ENCODE results near the gene DPP10.
A peak's percentile ranks its signal among the peaks of the same experiment; 100 is the strongest.

The DPP10 gene

DNA sequence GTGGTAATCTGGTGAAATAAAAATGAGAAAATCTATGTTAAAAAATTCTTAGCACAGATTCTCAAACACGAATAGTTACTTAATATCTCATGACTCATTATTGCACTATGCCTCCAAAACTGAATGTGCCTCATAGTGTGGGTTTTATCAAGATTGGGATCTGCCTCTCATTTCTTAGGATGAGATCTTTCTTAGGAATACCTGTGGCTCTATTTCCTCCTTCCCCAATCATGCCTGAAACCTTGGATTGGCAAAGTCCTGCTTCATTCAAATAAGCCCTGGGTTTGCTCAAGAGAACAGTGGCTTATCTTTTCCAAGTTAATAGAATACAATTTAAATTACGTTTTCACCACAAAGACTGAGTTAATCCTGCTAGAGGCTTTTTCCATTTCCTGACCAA, 100.3 kb downstream of the DPP10 start:
- H3K27ac ChIP-seq (ENCODE audit: low read length), result no peak overlapping the region
- H3K4me3 ChIP-seq (ENCODE audit: low read length), result no peak overlapping the region
- no peaks in the 10 kb centered on the region for H3K27me3 ChIP-seq (ENCODE audit: control insufficient read depth, insufficient read depth, low read length)
- no CpG with 5 or more reads among the region's 2 CpGs for WGBS (ENCODE audit: insufficient coverage, insufficient read length)
- no peak for DNase-seq (ENCODE audit: low read depth, low spot score)
- H3K36me3 ChIP-seq (ENCODE audit: control insufficient read depth, insufficient read depth, low read length), result no peaks in the 10 kb centered on the region
- no peaks in the 10 kb centered on the region for H3K9me3 ChIP-seq (ENCODE audit: control insufficient read depth, insufficient read depth, low read length)
- H3K4me1 ChIP-seq (ENCODE audit: control insufficient read depth, insufficient read depth, low read length), result no peaks in the 10 kb centered on the region

DNA sequence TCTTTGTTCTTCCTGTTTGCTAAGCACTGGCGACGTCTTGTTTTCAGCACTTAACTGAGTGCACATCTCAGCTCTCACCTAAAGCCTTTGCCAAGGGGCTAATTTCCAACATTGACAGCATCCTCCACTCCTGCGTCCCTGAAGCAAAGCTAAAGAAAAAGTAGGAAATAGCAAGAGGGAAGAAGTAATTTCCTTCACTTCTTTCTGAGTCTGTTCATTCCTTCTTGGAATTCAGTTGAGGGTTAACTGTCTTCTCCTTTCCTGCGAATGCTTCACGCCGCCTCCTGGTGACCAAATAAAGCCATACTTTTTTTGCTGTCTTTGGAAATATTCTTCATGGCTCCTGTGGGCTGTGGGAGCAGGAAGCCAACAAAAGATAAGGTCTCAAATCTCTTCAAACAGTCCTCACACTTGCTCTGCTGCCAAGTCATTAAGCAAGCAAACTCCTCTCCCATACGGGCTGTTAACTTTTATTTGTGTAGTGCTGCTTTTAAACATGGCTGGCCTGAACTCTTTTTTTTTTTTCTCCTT, 100.9 kb downstream of the DPP10 start:
- Histone ChIP-seq H3K4me3 (ENCODE audit: low read length) (no peak overlapping the region), H3K4me1 (ENCODE audit: control insufficient read depth, insufficient read depth, low read length) (no peaks in the 10 kb centered on the region), H3K9me3 (ENCODE audit: control insufficient read depth, insufficient read depth, low read length) (no peaks in the 10 kb centered on the region), H3K36me3 (ENCODE audit: control insufficient read depth, insufficient read depth, low read length) (no peaks in the 10 kb centered on the region), H3K27ac (ENCODE audit: low read length) (no peak overlapping the region), H3K27me3 (ENCODE audit: control insufficient read depth, insufficient read depth, low read length) (no peaks in the 10 kb centered on the region)
- WGBS (ENCODE audit: insufficient coverage, insufficient read length), result no CpG with 5 or more reads among the region's 7 CpGs
- DNase-seq (ENCODE audit: low read depth, low spot score), result no peak

DNA sequence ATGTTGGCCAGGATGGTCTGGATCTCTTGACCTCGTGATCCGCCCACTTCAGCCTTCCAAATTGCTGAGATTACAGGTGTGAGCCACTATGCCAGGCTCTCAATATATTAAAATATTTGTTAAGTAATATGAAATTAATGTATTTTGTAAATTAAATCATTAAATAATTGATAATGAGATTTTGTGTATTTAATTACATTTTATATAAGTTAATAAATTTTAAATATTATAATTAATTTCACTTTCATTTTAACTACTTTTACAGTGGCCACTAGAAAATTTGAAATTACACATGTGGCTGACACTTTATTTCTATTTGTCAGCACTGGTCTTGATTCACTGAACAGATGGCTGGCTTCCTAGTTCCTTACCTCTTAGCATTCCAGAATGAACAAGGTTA, 102.6 kb downstream of the DPP10 start:
- no peak for DNase-seq (ENCODE audit: low read depth, low spot score)
- H3K27me3 ChIP-seq (ENCODE audit: control insufficient read depth, insufficient read depth, low read length), result no peaks in the 10 kb centered on the region
- H3K4me3 ChIP-seq (ENCODE audit: low read length), result no peak overlapping the region
- H3K27ac ChIP-seq (ENCODE audit: low read length), result no peak overlapping the region
- no peaks in the 10 kb centered on the region for H3K4me1 ChIP-seq (ENCODE audit: control insufficient read depth, insufficient read depth, low read length)
- H3K36me3 ChIP-seq (ENCODE audit: control insufficient read depth, insufficient read depth, low read length), result no peaks in the 10 kb centered on the region
- H3K9me3 ChIP-seq (ENCODE audit: control insufficient read depth, insufficient read depth, low read length), result no peaks in the 10 kb centered on the region
- no CpG with 5 or more reads among the region's 2 CpGs for WGBS (ENCODE audit: insufficient coverage, insufficient read length)

DNA sequence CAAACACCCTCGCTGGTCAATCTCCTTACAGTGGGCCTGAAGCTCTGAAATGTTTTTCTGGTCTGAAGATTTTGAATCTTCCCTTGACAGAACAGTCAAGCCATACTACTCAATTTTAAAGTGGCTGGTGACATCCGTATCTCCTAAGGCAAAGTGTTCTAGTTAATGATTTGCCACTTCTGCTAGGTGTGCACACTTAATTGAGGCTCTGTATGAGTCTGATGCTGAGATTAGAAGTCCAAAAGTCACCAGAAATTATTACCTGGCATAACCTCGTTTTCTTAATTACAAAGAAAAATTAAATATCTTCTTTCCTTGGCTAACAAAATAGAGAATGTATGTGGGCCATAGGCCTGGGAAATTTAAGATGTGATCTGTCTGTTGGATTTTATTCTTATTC, 104.1 kb downstream of the DPP10 start:
- Histone ChIP-seq H3K4me3 (ENCODE audit: low read length) (no peak overlapping the region), H3K36me3 (ENCODE audit: control insufficient read depth, insufficient read depth, low read length) (no peaks in the 10 kb centered on the region), H3K27me3 (ENCODE audit: control insufficient read depth, insufficient read depth, low read length) (no peaks in the 10 kb centered on the region), H3K27ac (ENCODE audit: low read length) (no peak overlapping the region), H3K9me3 (ENCODE audit: control insufficient read depth, insufficient read depth, low read length) (no peaks in the 10 kb centered on the region), H3K4me1 (ENCODE audit: control insufficient read depth, insufficient read depth, low read length) (no peaks in the 10 kb centered on the region)
- DNase-seq (ENCODE audit: low read depth, low spot score), result no peak
- no CpG with 5 or more reads among the region's 3 CpGs for WGBS (ENCODE audit: insufficient coverage, insufficient read length)

DNA sequence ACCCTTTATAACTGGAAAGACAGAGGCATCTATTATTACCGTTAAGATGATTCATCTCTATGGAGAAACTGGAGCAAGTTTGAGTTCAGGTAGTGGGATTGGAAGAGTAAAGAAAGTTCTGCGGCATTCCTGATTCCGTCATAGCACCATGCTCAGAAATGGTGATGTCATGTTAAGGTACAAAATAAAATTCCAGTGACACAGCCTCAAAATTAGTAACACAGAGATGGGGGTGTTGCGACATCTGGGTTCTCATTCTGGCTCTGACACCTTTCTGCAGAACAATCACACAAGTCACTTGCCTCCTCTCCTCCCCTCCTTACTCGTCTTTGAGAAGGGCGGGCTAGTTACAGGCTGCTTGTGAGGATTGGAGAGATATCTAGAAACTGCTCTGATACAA, 105.7 kb downstream of the DPP10 start:
- Histone ChIP-seq H3K4me3 (ENCODE audit: low read length) (no peak overlapping the region), H3K4me1 (ENCODE audit: control insufficient read depth, insufficient read depth, low read length) (no peaks in the 10 kb centered on the region; the same call in 1 of the 2 replicates), H3K27ac (ENCODE audit: low read length) (no peak overlapping the region), H3K9me3 (ENCODE audit: control insufficient read depth, insufficient read depth, low read length) (no peaks in the 10 kb centered on the region), H3K27me3 (ENCODE audit: control insufficient read depth, insufficient read depth, low read length) (no peaks in the 10 kb centered on the region), H3K36me3 (ENCODE audit: control insufficient read depth, insufficient read depth, low read length) (no peaks in the 10 kb centered on the region)
- no peak for DNase-seq (ENCODE audit: low read depth, low spot score)
- no CpG with 5 or more reads among the region's 6 CpGs for WGBS (ENCODE audit: insufficient coverage, insufficient read length)

DNA sequence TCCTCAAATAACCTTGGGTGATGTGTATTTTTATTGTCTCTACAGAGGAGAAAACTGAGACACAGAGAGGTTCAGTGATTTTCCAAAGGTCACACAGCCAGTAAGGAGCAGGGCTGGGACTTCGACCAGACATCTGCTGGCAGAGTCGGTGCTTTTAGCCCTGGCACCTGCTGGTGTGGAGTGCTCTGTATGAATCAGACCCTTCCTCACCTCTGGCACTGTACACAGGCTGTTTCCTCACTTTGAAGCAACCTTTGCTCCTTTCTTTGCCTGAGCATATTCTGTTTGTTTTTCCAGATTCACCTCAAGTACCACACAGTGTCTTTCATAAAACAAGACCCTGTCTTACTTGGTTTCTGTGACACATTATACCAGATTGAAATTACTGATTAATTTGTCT, 107.9 kb downstream of the DPP10 start:
- DNase-seq (ENCODE audit: low read depth, low spot score), result no peak
- Histone ChIP-seq H3K27me3 (ENCODE audit: control insufficient read depth, insufficient read depth, low read length) (no peaks in the 10 kb centered on the region), H3K36me3 (ENCODE audit: control insufficient read depth, insufficient read depth, low read length) (no peaks in the 10 kb centered on the region), H3K4me3 (ENCODE audit: low read length) (no peak overlapping the region), H3K9me3 (ENCODE audit: control insufficient read depth, insufficient read depth, low read length) (no peaks in the 10 kb centered on the region), H3K27ac (ENCODE audit: low read length) (no peak overlapping the region), H3K4me1 (ENCODE audit: control insufficient read depth, insufficient read depth, low read length) (no peaks in the 10 kb centered on the region; the same call in 1 of the 2 replicates)
- no CpG with 5 or more reads among the region's 2 CpGs for WGBS (ENCODE audit: insufficient coverage, insufficient read length)

DNA sequence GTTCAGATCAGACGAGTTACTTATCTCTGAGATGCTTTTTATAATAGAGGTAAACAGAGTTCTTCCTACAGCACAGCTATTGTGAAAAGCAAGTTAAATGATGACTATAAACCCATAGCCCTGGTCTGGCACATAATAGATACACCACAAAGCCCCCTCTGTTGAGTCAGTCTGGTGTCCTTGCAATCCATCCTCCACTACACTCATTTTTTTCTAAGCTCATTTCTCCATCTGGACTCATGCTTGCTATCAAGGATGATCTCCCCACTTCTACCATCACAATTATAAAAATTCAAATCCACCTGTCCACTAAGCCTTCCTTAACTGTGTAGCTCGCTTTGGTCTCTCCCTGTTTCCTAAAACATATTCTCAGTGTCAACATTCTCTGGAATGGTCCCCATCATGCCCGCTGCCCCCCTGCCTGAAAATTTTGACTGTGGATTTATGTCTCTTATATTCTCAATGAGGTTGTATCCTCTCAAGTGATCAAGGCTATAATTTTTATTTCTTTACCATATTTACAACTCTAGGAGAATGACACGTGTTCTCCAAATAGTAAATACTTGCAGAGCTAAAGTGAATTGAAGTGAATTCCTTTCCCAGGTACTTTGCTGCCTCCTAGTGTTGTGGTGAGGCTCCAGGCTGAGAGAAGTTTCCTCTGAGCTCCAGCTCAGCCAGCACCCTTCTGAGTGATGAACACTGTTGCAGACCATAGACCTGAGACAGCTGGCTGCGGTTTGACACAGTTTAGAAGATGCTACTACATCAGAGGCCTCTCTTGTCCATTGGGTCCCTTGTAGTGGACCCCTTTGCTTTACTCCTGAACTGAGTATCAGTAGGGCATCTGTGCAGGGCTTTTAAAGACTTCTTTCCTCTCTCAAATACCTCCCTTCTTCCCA, 108.7 kb downstream of the DPP10 start:
- no peak overlapping the region for H3K4me3 ChIP-seq (ENCODE audit: low read length)
- DNase-seq (ENCODE audit: low read depth, low spot score), result peak; percentile 48
- WGBS (ENCODE audit: insufficient coverage, insufficient read length), result no CpG with 5 or more reads among the region's 5 CpGs

DNA sequence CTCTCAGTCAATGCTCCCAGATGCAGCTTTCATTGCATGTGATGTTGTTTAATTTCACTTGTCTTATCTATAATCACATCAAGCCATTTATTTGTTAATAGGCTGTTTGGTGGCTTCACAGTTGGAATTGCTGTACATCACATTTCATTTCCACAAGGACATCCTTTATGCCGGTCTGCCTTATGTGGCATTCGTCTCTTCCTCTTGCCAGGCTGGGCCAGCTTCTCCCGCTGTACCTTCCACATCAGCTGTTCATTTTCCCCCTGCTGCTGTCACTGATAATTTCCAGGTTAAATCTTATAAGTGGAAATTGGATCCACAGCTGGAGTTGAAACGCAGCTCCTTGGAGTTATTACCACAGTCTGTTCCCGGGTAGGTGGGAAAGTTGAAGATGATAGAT, 110.6 kb downstream of the DPP10 start:
- DNase-seq (ENCODE audit: low read depth, low spot score), result no peak
- Histone ChIP-seq H3K4me3 (ENCODE audit: low read length) (no peak overlapping the region), H3K9me3 (ENCODE audit: control insufficient read depth, insufficient read depth, low read length) (no peaks in the 10 kb centered on the region), H3K36me3 (ENCODE audit: control insufficient read depth, insufficient read depth, low read length) (no peaks in the 10 kb centered on the region), H3K4me1 (ENCODE audit: control insufficient read depth, insufficient read depth, low read length) (no peaks in the 10 kb centered on the region; the same call in 1 of the 2 replicates), H3K27ac (ENCODE audit: low read length) (no peak overlapping the region), H3K27me3 (ENCODE audit: control insufficient read depth, insufficient read depth, low read length) (no peaks in the 10 kb centered on the region)
- WGBS (ENCODE audit: insufficient coverage, insufficient read length), result no CpG with 5 or more reads among the region's 5 CpGs

More for the DNA sequence above, 108.7 kb downstream of the DPP10 start:
- Histone ChIP-seq H3K4me1 (ENCODE audit: control insufficient read depth, insufficient read depth, low read length) (no peaks in the 10 kb centered on the region; the same call in 1 of the 2 replicates), H3K27me3 (ENCODE audit: control insufficient read depth, insufficient read depth, low read length) (no peaks in the 10 kb centered on the region), H3K36me3 (ENCODE audit: control insufficient read depth, insufficient read depth, low read length) (no peaks in the 10 kb centered on the region), H3K27ac (ENCODE audit: low read length) (no peak overlapping the region), H3K9me3 (ENCODE audit: control insufficient read depth, insufficient read depth, low read length) (no peaks in the 10 kb centered on the region)

DNA sequence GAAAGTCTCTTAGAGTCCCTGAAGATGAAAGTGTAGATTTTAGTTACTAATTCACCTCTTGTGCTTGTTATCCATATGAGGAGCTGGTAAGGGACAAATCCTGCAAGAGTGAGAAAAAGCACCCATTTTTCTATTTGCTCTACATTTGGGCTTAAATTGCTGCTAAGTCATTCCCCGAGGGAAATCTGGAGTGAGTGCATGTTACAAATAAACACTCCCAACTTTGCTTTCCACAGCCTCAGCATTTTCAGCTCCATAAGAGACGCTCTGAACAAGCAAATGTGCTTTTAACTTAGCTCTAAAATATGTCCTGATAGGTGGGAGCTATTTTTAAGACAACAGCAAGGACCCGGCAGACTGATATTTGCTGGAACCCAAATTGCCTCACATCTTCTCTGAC, 126.7 kb downstream of the DPP10 start:
- Histone ChIP-seq H3K36me3 (ENCODE audit: control insufficient read depth, insufficient read depth, low read length) (no peaks in the 10 kb centered on the region), H3K27me3 (ENCODE audit: control insufficient read depth, insufficient read depth, low read length) (no peaks in the 10 kb centered on the region), H3K9me3 (ENCODE audit: control insufficient read depth, insufficient read depth, low read length) (no peaks in the 10 kb centered on the region), H3K4me3 (ENCODE audit: low read length) (no peak overlapping the region), H3K4me1 (ENCODE audit: control insufficient read depth, insufficient read depth, low read length) (no peaks in the 10 kb centered on the region), H3K27ac (ENCODE audit: low read length) (no peak overlapping the region)
- no peak for DNase-seq (ENCODE audit: low read depth, low spot score)
- WGBS (ENCODE audit: insufficient coverage, insufficient read length), result no CpG with 5 or more reads among the region's 3 CpGs

DNA sequence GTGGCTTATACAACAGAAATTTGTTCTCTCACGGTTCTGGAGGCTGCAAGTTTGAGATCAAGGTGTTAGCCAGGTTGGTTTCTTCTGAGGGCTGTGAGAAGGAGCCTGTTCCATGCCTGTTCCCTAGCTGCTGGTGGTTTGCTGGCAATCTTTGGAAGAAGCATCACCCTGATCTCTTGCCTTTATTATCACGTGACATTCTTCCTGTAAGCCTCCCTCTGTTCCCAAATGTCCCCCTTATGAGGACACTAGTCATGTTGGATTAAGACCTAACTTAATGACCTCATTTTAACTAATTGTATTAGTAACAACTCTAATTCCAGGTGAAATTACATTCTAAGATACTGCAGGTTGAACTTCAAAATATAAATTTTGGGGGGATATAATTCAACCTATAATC, 135.2 kb downstream of the DPP10 start:
- no peaks in the 10 kb centered on the region for H3K9me3 ChIP-seq (ENCODE audit: control insufficient read depth, insufficient read depth, low read length)
- H3K4me1 ChIP-seq (ENCODE audit: control insufficient read depth, insufficient read depth, low read length), result no peaks in the 10 kb centered on the region
- no peak for DNase-seq (ENCODE audit: low read depth, low spot score)
- H3K4me3 ChIP-seq (ENCODE audit: low read length), result no peak overlapping the region
- no peaks in the 10 kb centered on the region for H3K36me3 ChIP-seq (ENCODE audit: control insufficient read depth, insufficient read depth, low read length)
- no CpG with 5 or more reads among the region's 2 CpGs for WGBS (ENCODE audit: insufficient coverage, insufficient read length)
- no peak overlapping the region for H3K27ac ChIP-seq (ENCODE audit: low read length)
- H3K27me3 ChIP-seq (ENCODE audit: control insufficient read depth, insufficient read depth, low read length), result no peaks in the 10 kb centered on the region

DNA sequence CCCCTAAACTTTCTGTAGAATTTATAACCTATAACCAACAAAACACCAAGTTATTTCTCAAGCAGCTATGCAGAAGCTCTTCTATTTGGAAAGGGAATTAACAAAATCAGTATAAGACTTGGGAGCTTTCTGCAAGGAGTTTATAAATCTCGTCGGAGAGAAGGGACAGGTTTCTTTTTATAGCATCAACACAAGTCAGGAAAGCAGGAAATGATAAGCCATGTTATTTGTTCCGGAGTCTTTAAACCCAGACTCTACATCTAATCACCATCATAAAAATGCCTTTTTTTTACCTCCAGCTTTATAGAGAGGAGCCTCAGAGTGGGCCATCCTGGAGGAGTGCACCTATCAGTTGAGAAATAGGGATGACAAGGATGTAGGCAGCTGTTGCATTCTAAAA, 137.1 kb downstream of the DPP10 start:
- Histone ChIP-seq H3K4me1 (ENCODE audit: control insufficient read depth, insufficient read depth, low read length) (no peaks in the 10 kb centered on the region), H3K36me3 (ENCODE audit: control insufficient read depth, insufficient read depth, low read length) (no peaks in the 10 kb centered on the region), H3K9me3 (ENCODE audit: control insufficient read depth, insufficient read depth, low read length) (no peaks in the 10 kb centered on the region), H3K4me3 (ENCODE audit: low read length) (no peak overlapping the region), H3K27ac (ENCODE audit: low read length) (no peak overlapping the region), H3K27me3 (ENCODE audit: control insufficient read depth, insufficient read depth, low read length) (no peaks in the 10 kb centered on the region)
- no CpG with 5 or more reads among the region's 3 CpGs for WGBS (ENCODE audit: insufficient coverage, insufficient read length)
- no peak for DNase-seq (ENCODE audit: low read depth, low spot score)

Measured in iPS DF 6.9 (cell line).